WTC11 (cell line): Measurements from ENCODE around the gene KIF13A. TPM values are rescaled to one million over a fixed set of nuclear protein-coding genes. Genes with fewer than 3 reads are reported as not detected.

Source experiments
- ATAC-seq: fragments of 200-7000 bp; cut with Tn5 transposase; 2 replicates; pipeline ENCODE4 v1.10.0; 2021; ENCODE audit warnings: mild to moderate bottlenecking, moderate library complexity
- CTCF ChIA-PET: fragments of 300-600 bp; sonication (Branson Sonifier 250); formaldehyde crosslinking; loops from one replicate; lab custom pipeline; 2021; ENCODE audit warnings: antibody characterized with exemption; lab: Charles Lee
- POLR2A ChIA-PET: fragments of 350-600 bp; sonication (Branson Sonifier 250); formaldehyde crosslinking; loops from one replicate; lab custom pipeline; 2021; ENCODE audit warnings: antibody characterized with exemption; lab: Charles Lee
- DNase-seq: peaks from one replicate; pipeline ENCODE4 v3.0.0; 2021; ENCODE audit warnings: low spot score
- H3K27ac Mint-ChIP-seq: 2 replicates; pipeline ENCODE4 v1.8.0; 2021; ENCODE audit warnings: mixed read lengths
- H3K27me3 Mint-ChIP-seq: 2 replicates; pipeline ENCODE4 v1.8.0; 2021; ENCODE audit warnings: low read depth, mild to moderate bottlenecking, moderate library complexity, mixed read lengths
- H3K36me3 Mint-ChIP-seq: 2 replicates; pipeline ENCODE4 v1.8.0; 2021; ENCODE audit warnings: mixed read lengths
- H3K4me1 Mint-ChIP-seq: 2 replicates; pipeline ENCODE4 v1.8.0; 2022; ENCODE audit warnings: mixed read lengths
- H3K4me3 Mint-ChIP-seq: 2 replicates; pipeline ENCODE4 v1.8.0; 2021; ENCODE audit warnings: mild to moderate bottlenecking, moderate library complexity, mixed read lengths
- H3K9me3 Mint-ChIP-seq: 2 replicates; pipeline ENCODE4 v1.8.0; 2021; ENCODE audit warnings: mixed read lengths
- FOXP1 ChIP-seq: sonication (generic); formaldehyde crosslinking; IDR thresholded peaks from 2 replicates; pipeline ENCODE4 v1.8.0; 2022; ENCODE audit warnings: missing genetic modification reagents, mild to moderate bottlenecking, moderate library complexity, borderline replicate concordance
- FOXP4 ChIP-seq: sonication (generic); formaldehyde crosslinking; IDR thresholded peaks from 2 replicates; pipeline ENCODE4 v1.8.0; 2022; ENCODE audit warnings: mild to moderate bottlenecking, missing genetic modification reagents
- GTF2I ChIP-seq: fragments of 250-450 bp; sonication (Bioruptor Pico); conservative IDR thresholded peaks from 2 replicates; pipeline ENCODE4 v1.4.0; 2021; ENCODE audit warnings: mild to moderate bottlenecking
- HMGA2 ChIP-seq: fragments of 250-450 bp; sonication (Bioruptor Pico); IDR thresholded peaks from 2 replicates; pipeline ENCODE4 v1.4.0; 2021; ENCODE audit warnings: mild to moderate bottlenecking, moderate library complexity
- HMGXB4 ChIP-seq: sonication (generic); formaldehyde crosslinking; IDR thresholded peaks from 2 replicates; pipeline ENCODE4 v1.8.1; 2023; ENCODE audit warnings: mild to moderate bottlenecking, moderate library complexity, missing genetic modification reagents
- KAT7 ChIP-seq: sonication (generic); formaldehyde crosslinking; IDR thresholded peaks from 2 replicates; pipeline ENCODE4 v1.8.1; 2023; ENCODE audit warnings: missing genetic modification reagents, mild to moderate bottlenecking, borderline replicate concordance
- MYBL2 ChIP-seq: sonication (generic); formaldehyde crosslinking; IDR thresholded peaks from 2 replicates; pipeline ENCODE4 v1.8.1; 2023; ENCODE audit warnings: mild to moderate bottlenecking, moderate library complexity, missing genetic modification reagents
- NFATC4 ChIP-seq: fragments of 250-450 bp; sonication (Bioruptor Pico); IDR thresholded peaks from 2 replicates; pipeline ENCODE4 v1.9.0; 2021; ENCODE audit warnings: mild to moderate bottlenecking
- OVOL2 ChIP-seq: fragments of 250-450 bp; sonication (Bioruptor Pico); IDR thresholded peaks from 2 replicates; pipeline ENCODE4 v1.9.0; 2021; ENCODE audit warnings: mild to moderate bottlenecking, borderline replicate concordance
- PREB ChIP-seq: sonication (generic); formaldehyde crosslinking; IDR thresholded peaks from 2 replicates; pipeline ENCODE4 v1.8.1; 2022; ENCODE audit warnings: mild to moderate bottlenecking, missing genetic modification reagents, moderate library complexity, borderline replicate concordance
- TEAD1 ChIP-seq: sonication (generic); formaldehyde crosslinking; IDR thresholded peaks from 2 replicates; pipeline ENCODE4 v1.8.0; 2022; ENCODE audit warnings: mild to moderate bottlenecking, missing genetic modification reagents
- ZBTB21 ChIP-seq: sonication (generic); formaldehyde crosslinking; IDR thresholded peaks from 2 replicates; pipeline ENCODE4 v1.8.1; 2023; ENCODE audit warnings: mild to moderate bottlenecking, missing genetic modification reagents, borderline replicate concordance
- ZMAT4 ChIP-seq: fragments of 250-450 bp; sonication (Bioruptor Pico); IDR thresholded peaks from 2 replicates; pipeline ENCODE4 v1.9.0; 2021; ENCODE audit warnings: mild to moderate bottlenecking
- ZNF138 ChIP-seq: sonication (generic); formaldehyde crosslinking; conservative IDR thresholded peaks from 2 replicates; pipeline ENCODE4 v1.8.1; 2022; ENCODE audit warnings: mild to moderate bottlenecking, moderate library complexity, missing genetic modification reagents
- ZNF219 ChIP-seq: sonication (generic); formaldehyde crosslinking; IDR thresholded peaks from 2 replicates; pipeline ENCODE4 v1.8.0; 2023; ENCODE audit warnings: missing genetic modification reagents, mild to moderate bottlenecking, borderline replicate concordance
- ZNF281 ChIP-seq: sonication (generic); formaldehyde crosslinking; IDR thresholded peaks from 2 replicates; pipeline ENCODE4 v1.8.0; 2023; ENCODE audit warnings: mild to moderate bottlenecking, missing genetic modification reagents
- ZNF423 ChIP-seq: fragments of 250-450 bp; sonication (Bioruptor Pico); IDR thresholded peaks from 2 replicates; pipeline ENCODE4 v2.1.2; 2022; ENCODE audit warnings: mild to moderate bottlenecking, moderate library complexity
- ZNF532 ChIP-seq: fragments of 250-450 bp; sonication (Bioruptor Pico); IDR thresholded peaks from 2 replicates; pipeline ENCODE4 v1.9.0; 2021; ENCODE audit warnings: mild to moderate bottlenecking, borderline replicate concordance
- ZSCAN18 ChIP-seq: fragments of 250-450 bp; sonication (Bioruptor Pico); IDR thresholded peaks from 2 replicates; pipeline ENCODE4 v2.1.2; 2022; ENCODE audit warnings: mild to moderate bottlenecking, moderate library complexity
- total RNA-seq: library from RNA; stranded (reverse); gene quantifications from 3 replicates; pipeline ENCODE4 v1.2.3, GENCODE V29; 2021

KIF13A gene
- total RNA-seq, 1 experiment from 2014 or later = 32.7 TPM

- TF ChIP-seq PREB (CRISPR knock-in tag) (no peak), TEAD1 (CRISPR knock-in tag) (no peak), KAT7 (no peak)
Measured at GRCh38 chr6:17867880-17868279, 119.6 kb downstream of the KIF13A start (continued).

- POLR2A ChIA-PET = no interaction called here
- Mint-ChIP-seq H3K4me1 (peaks cover 5% of the 10 kb centered on the region), H3K4me3 (no peak overlapping the region)
Measured at GRCh38 chr6:17866876-17867444, 120.5 kb downstream of the KIF13A start.

More at GRCh38 chr6:17866876-17867444, 120.5 kb downstream of the KIF13A start:
- H3K36me3 Mint-ChIP-seq = no peaks in the 10 kb centered on the region
- no peaks in the 10 kb centered on the region for H3K9me3 Mint-ChIP-seq
- CTCF ChIA-PET = no interaction called here
- ATAC-seq = no peak
- no peaks in the 10 kb centered on the region for H3K27me3 Mint-ChIP-seq
- no peak for DNase-seq
- TF ChIP-seq FOXP1 (CRISPR knock-in tag) = no peak
- TF ChIP-seq ZSCAN18 (CRISPR knock-in tag) = no peak
- no peak for TF ChIP-seq ZNF281 (CRISPR knock-in tag)
- TF ChIP-seq ZBTB21 (CRISPR knock-in tag) = no peak
- no peak for TF ChIP-seq OVOL2 (CRISPR knock-in tag)
- no peak for TF ChIP-seq MYBL2 (CRISPR knock-in tag)
- TF ChIP-seq GTF2I = no peak
- no peak for TF ChIP-seq HMGA2 (CRISPR knock-in tag)
- no peak for TF ChIP-seq FOXP4
- TF ChIP-seq NFATC4 (CRISPR knock-in tag) = no peak
- TF ChIP-seq ZNF138 (CRISPR knock-in tag) = no peak
- TF ChIP-seq ZNF219 (CRISPR knock-in tag) = no peak
- no peak for TF ChIP-seq HMGXB4 (CRISPR knock-in tag)
- no peak for TF ChIP-seq ZMAT4
- no peak for TF ChIP-seq ZNF423 (CRISPR knock-in tag)
- TF ChIP-seq ZNF532 (CRISPR knock-in tag) = no peak
- H3K27ac Mint-ChIP-seq = no peak overlapping the region
